Measurements from ENCODE around the gene PCGF3. TPM values are rescaled to one million over a fixed set of nuclear protein-coding genes. Genes with fewer than 3 reads are reported as not detected.
"Not testable (repeated sequence)": the region's sequence is repeated elsewhere in the genome, so short reads cannot be mapped to it uniquely, and the experiment has no call there.

Gene PCGF3
- total RNA-seq, 1 experiment from 2014 or later = 26.5 TPM

DNA sequence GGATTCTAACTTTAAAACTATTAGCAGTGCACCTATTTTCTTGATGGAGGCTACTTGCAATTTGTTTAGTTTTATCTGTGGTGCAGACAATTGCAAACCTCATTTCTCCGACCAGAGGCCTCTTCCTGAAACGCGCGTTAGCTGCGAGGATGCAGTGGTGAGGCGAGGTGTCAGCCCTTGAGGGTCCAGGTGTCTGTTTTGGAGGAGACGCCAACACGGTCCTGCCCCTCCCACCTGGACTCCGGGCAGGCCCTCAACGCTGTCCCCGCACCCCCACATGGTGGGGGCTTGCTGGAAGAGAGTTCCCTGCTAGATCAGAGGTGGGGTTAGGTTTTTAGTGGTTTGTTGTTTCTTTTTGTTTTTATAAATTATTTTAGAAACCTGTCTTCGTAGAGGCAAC lies 34.4 kb downstream of the PCGF3 start:
- DNase-seq (ENCODE audit: low read depth) = no peak

- DNase-seq (ENCODE audit: low read depth) = no peak
These were observed 35.1 kb downstream of the PCGF3 start for GRCh38 chr4:740656-741282.

GRCh38 chr4:742096-742741 lies 36.6 kb downstream of the PCGF3 start:
- DNase-seq (ENCODE audit: low read depth) = no peak

- peak; percentile 63 for DNase-seq (ENCODE audit: low read depth)
These were observed 37.2 kb downstream of the PCGF3 start for GRCh38 chr4:742742-743311.

DNA sequence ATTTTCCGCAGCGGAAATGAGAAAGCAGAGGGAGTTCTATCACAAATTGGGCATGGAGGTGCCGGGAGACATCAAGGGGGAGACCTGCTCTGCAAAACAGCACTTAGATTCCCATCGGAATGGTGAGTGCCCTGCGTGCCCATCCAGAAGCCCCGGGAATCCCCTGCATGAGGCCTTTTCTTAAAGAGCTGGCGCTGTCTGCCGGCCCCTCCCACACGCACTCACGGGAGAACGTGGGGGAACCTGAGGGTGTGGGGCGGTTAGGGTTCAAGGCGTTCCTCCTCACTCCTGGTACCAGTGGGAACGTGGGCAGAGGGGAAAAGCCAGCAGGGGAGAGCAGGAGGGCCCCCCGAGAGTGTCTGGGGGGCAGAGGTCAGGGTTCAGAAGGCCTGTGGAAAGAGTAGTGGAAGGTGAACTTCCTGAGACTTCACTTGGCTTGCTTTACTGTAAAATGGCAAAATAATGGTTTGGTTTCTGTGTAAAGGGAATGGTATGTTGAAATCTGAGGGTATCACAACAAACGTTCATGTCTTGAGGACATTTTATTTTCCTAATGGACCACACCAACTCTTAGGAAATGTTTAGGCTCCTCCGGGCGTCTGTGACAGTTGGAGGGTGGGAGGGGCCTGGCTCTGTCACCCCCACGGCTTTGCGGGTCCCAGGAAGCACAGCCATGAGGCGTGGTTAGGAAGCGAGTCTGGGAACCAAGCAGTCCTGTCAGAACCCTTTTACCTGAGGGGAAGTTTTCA lies 38.0 kb downstream of the PCGF3 start:
- no peak for DNase-seq (ENCODE audit: low read depth)

DNA sequence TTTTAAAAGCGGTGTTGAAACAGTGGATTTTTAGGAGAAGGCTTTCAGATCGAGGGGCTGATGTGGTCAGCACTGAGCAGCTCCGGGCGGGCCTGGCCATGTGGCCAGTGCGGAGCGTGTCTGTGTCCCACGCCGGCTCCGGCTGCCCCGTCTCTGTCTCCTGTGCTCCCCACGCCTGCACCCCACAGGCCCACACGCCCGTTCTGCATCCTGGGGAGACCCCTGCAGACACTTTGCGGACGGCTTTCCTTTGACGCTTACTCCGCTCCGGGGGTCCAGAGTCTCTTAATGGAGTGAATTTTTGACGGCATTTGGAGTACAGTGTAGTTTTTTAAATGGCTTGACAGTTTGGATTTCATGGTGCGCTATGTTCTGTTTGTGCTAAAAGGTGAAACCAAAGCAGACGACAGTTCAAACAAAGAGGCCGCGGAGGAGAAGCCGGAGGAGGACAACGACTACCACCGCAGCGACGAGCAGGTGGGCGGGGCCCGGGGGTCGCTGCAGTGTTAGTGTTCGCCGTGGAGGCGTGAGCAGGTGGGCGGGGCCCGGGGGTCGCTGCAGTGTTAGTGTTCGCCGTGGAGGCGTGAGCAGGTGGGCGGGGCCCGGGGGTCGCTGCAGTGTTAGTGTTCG lies 38.7 kb downstream of the PCGF3 start:
- no peak for DNase-seq (ENCODE audit: low read depth)

DNA sequence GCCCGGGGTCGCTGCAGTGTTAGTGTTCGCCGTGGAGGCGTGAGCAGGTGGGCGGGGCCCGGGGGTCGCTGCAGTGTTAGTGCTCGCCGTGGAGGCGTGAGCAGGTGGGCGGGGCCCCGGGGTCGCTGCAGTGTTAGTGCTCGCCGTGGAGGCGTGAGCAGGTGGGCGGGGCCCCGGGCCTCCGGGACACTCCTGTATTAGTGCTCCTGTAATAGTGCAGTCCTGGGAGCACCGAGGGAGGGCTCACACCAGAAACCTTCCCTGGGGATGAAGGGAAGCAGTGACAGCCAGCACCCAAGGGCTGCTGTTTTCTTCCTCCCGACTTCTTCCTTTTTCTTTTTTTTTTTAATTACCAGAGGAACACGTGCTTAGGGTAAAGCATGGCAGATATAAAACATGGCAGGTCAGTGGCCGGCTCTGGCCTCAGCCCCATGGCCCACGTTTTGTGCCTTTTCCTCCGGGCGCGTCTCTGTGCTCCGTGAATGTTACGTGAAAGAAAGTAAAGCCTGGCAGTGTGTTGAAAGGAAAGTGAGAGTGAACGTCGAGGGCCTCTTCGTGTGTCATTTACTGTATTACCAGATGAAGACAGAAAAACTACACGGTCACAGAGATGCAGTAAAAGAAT lies 42.0 kb downstream of the PCGF3 start:
- DNase-seq (ENCODE audit: low read depth) = no peak

DNA sequence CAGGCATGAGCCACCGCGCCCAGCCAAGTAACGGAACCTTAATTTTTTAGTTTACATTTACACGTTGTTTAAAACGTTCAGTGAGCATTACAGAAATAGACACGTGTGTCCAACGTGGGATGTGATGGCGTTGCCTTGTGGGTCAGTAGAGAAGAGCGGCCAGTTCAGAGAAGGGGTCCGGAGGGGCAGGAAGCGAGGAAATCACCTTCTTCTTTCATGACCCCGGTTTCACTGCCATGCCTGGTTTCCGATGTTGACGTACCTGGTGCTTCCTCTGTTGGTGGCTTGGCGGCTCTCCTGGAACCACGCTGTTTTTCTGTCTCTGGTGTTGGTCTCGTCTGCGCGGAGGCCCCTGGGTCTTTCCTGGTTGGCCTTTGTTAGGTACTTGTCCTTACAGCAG lies 42.8 kb downstream of the PCGF3 start:
- DNase-seq (ENCODE audit: low read depth) = no peak

- no peak for DNase-seq (ENCODE audit: low read depth)
These were observed 44.4 kb downstream of the PCGF3 start for GRCh38 chr4:749698-750666.

- DNase-seq (ENCODE audit: low read depth) = no peak
These were observed 46.0 kb downstream of the PCGF3 start for GRCh38 chr4:751676-752075.

GRCh38 chr4:752196-752861 lies 46.7 kb downstream of the PCGF3 start:
- DNase-seq (ENCODE audit: low read depth) = no peak

- not testable (repeated sequence) for DNase-seq (ENCODE audit: low read depth)
These were observed 47.6 kb downstream of the PCGF3 start for GRCh38 chr4:753186-753585.

GRCh38 chr4:754221-755120 lies 48.8 kb downstream of the PCGF3 start:
- DNase-seq (ENCODE audit: low read depth) = no peak

DNA sequence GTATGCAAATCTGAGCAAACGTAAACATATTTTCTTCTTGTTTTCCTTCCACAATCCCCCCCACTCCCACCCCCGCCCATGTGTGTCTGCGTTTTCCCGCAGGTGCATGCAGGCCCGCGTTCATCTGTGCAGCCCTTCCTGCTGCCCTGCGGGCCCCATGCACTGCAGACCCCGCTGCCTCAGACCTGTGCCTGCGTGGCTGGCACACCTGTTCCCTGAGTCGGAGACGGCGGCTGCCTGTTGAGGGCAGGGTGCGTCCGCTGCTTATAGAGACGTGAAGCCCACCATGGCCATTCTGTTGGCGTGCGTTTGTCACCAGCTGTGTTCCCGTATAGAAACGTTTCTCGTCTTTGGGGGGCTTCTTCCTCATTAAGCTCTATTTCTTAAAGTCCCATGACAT lies 51.5 kb downstream of the PCGF3 start:
- DNase-seq (ENCODE audit: low read depth) = no peak

- not testable (repeated sequence) for DNase-seq (ENCODE audit: low read depth)
These were observed 54.2 kb downstream of the PCGF3 start for GRCh38 chr4:759810-760209.

- DNase-seq (ENCODE audit: low read depth) = no peak
These were observed 55.0 kb downstream of the PCGF3 start for GRCh38 chr4:760616-761015.

- no peak for DNase-seq (ENCODE audit: low read depth)
These were observed 55.5 kb downstream of the PCGF3 start for GRCh38 chr4:761086-761485.

GRCh38 chr4:761739-762138 lies 56.1 kb downstream of the PCGF3 start:
- DNase-seq (ENCODE audit: low read depth) = no peak

Data from Daoy (cell line).